IPS DF 19.7 (cell line): ENCODE results near the gene SOX6.

ENCODE experiments used
- DNase-seq: peaks from one replicate; pipeline ENCODE4 v3.0.0-alpha.2; 2013; ENCODE audit warnings: low read depth, low spot score

The SOX6 gene

GRCh38 chr11:16365581-16366228 is 9.4 kb upstream of the SOX6 start:
- DNase-seq = no peak

GRCh38 chr11:16364254-16364653 is 7.9 kb upstream of the SOX6 start:
- DNase-seq = no peak

DNA sequence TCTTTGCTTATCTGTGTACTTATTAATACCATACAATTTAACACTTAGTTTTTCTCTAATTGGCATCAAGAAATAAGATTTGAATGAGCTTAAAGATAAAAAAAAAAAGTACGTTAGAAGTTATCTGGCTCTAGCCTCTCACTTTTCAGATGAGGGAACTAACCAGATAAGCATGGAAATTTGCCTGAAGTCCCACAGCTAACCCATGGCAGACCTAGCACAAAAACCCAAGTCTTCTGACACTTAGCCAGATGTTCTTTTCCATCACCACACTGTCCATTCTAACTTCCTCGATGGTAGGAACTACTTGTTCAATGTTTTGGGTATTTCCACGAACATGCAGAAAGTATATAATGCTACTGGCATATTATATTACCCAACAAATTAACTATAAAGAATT is 7.4 kb upstream of the SOX6 start:
- no peak for DNase-seq

DNA sequence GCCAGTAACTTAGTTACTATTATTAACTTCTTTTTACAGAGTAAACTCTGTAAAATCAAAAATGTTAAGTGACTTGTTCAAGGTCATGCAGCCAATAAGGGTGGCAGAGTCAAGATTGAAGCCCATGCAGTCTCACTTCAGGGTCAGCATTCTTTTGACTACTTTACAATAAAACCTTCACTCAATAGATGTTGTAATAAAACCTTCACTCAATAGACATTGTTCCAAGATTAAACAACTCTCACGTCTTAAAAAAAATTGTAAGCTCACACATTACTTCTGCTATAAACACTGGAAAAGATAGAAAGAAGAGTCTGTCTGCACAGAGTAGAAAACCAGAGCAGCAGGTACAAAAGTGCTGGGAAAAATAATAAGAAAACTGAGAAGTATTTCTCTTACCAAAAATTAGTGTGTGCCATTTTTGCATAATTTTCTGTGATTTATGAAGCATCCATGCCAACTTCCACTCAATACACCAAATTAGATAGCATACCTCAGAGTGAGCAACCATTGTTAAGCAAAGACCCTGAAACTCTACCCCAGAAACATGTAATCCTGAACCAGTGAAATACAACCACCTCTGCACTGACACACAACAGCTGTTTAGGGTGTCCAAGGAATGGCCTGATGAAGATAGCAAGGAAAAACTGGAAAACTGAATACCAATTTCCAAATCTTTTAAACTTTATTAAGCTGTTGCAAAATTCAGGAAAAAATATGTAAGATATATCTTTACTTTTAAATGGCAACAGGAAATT is 4.9 kb upstream of the SOX6 start:
- no peak for DNase-seq

DNA sequence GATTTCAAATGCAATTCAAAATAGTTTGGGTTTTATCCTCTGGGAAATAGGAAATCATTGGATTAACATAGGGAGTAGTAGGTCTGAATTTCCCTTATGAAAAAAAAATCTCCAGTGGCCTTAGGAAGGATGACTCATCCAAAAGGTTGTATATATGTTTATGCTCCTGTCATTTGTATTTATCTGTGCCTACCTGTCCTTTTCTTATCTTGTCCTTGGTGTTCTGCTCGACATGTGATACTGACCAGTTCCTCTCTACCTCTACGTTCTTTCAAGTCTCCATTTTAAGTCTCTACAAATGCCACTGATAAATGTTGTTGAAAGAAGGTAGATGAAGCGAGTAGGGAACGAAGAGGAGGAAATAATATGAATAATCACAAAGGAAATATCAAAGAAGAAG is 3.0 kb upstream of the SOX6 start:
- no peak for DNase-seq

GRCh38 chr11:16358726-16359125 is 2.4 kb upstream of the SOX6 start:
- DNase-seq = no peak

DNA sequence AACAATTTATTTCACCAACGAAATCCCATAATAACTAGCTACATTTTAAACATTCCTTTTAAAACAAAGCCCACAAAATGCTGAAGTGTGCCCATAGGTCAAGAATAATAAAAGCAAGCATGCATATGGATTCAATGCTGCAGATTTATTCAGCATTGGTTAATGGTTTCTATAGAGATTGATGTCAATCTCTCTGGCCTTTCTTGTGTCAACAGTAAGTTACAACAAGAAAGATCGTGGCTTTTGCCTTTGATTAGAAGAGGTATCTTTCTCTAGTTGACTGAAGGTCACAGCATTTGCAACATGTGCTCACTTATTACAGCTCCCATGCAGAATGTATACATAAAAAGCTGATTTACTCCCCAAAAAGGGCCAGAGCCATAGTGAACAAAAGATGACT is 1.4 kb upstream of the SOX6 start:
- DNase-seq = no peak

DNA sequence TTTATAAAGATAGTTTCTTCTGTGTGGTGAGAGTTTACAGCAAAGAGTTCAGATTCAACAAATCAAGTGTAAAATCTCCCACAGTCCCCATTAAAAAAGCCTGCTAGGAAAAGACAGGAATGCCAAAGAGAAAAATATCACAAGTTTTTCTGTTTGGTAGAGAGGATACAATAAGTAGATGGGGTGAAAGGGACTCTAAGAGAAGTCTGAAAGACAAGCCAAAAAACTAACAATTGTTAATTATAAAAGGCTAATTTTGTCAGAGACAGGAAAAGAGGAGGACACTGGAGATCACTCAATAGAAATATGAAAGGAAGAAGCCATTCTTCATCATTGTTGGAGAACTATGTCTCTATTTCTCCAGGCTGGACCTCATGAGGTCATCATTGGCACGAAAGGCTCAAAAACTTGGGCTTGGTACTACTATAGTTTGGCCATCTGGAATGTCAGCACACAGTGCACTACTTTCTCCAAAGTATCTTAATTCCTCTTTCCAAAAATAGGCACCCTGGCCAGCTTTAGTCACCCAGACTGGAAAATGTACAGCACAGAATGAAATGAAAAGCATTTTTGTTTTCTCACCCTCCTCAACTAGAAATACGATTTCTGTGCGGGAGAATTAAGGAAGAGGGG is 531 bp upstream of the SOX6 start:
- DNase-seq = no peak

DNA sequence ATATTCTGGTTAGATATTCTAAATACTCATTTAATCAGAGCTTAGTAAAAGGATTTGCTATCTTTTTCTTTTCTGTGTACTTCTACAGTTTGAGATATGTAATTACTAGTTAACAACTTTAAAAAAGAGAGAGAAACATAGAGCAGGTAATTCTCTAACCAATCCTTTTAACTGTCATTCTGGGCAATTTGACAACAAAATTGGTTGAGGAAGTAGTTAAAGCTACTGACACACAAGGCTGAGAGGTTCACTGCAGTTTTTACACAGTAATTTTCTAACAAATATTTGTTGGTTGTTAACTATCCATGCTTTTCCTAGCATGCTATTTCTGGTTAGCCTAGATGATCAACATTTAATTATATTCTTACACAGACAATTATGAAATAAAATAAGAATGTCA is 3.6 kb downstream of the SOX6 start:
- DNase-seq = no peak

- no peak for DNase-seq
Measured at GRCh38 chr11:16350125-16350524, 6.2 kb downstream of the SOX6 start.

DNA sequence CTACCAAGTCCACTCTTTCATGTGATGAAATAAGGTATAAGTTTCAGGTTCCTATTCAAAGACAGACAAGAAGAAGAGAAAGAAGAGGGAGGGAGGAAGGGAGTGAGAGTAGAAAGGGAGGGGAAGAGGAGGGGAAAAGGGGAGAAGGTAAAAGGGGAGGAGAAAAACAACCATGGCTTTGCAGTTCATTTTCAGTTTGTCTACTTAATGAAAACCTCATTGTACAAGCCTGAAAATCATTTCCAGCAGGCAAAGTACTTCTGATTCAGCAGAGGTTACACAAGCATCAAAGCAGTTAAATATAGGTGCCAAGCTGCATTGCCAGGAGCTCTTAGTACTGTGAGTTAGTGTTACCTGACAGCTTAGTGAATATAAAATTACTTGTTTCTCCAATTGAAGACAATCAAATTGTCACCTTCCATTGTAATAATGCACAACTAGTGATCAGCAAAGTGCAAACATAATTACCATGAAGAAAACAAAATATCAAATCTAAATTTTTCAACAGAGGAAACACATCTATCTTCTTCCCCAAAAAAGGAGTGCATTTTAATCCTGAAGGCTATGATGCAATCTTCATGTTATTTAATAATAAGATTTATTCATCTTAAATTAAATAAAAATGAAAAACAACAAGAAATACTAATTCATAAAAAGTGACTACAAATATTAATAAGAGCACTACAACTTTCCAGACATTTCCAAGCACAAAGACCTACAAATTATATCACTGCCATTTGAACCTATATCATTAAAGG is 8.2 kb downstream of the SOX6 start:
- DNase-seq = no peak

- DNase-seq = no peak
Measured at GRCh38 chr11:16346975-16347374, 9.4 kb downstream of the SOX6 start.

GRCh38 chr11:16341853-16342252 is 14.5 kb downstream of the SOX6 start:
- DNase-seq = no peak

- no peak for DNase-seq
Measured at GRCh38 chr11:16338393-16338792, 18.0 kb downstream of the SOX6 start.

DNA sequence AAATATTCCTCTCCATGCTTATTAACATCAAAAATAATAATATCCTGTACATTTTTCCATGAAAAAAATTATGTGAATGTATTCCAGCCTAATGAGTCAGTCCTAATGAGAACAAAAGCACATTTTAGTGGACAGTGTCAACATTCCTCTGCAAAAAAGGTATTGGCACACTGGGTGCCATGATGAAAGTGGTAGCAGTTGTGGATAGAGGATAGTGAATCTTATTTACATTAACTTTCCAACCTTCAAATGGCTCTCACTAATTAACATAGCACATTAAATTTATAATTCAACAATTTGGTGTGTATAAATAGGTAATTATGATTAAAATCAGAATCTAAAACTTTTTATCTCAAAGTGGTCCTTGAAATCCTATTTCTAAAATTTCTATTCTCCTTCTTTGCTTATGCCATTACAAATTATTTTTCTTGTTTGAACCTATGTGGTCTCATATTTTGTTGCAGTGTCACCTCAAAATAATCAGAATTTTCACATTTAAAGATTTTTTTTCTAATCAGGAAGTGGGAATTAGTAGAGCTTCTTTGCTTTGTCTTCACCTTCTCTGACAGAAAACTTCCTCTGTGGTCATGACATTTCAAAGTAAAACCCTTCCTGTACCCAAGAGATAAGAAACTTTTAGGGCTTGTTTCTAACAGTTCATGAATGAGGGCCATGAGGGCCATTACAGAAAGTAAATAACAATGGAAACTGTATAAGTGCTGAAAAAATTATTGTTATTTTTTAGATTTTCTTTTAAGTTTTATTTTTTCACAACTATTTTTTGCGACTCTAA is 18.7 kb downstream of the SOX6 start:
- no peak for DNase-seq

- no peak for DNase-seq
Measured at GRCh38 chr11:16336721-16337120, 19.6 kb downstream of the SOX6 start.

GRCh38 chr11:16336204-16336603 is 20.1 kb downstream of the SOX6 start:
- DNase-seq = no peak

DNA sequence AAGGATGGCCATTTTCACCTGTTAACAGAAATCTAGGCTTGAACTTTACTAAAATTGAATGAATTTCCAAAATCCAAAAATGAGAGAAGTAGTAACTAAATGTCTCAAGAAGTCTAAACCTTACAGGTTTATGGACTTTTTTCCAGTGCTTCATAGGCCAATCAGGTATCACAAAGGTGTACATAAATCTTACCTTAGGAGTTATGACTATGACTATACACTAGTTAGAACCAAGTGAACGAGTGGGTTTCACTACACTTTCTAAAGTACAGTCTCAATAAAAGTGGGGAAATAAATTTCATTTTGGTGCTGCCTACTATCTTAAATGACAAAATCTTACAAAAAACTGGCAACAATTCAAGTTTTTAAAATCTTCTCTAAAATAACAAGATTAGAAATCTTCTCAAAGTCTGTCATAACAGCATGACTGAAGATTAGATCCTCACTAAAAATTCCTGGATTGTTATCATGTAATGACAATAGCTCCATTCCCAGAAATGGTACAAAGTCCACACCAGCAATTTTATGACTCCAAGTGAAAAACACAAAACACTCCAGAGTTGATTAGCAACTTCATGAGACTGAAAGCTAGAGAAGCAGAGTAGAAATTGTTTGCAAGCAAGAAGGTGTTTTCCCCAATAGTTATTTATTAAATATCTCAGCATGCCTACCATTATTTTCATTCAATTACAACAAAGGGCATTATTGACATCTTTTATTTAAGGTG is 20.9 kb downstream of the SOX6 start:
- no peak for DNase-seq

GRCh38 chr11:16326679-16327297 is 29.6 kb downstream of the SOX6 start:
- DNase-seq = no peak

DNA sequence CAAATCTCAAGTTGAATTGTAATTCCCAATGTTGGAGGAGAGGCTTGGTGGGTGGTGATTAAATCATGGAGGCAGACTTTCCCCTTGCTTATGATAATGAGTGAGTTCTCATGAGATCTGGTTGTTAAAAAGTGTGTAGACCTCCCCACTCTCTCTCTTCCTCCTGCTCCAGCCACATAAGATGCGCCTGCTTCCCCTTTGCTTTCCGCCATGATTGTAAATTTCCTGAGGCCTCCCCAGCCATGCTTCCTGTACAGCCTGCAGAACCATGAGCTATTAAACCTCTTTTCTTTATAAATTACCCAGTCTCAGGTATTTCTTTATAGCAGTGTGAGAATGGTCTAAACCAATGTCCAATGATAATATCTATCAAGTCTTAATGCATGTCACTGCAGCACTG is 34.2 kb downstream of the SOX6 start:
- DNase-seq = no peak
